GM21367 (cell line): Measurements from ENCODE around the gene OR13C2.

ENCODE experiments used
- ATAC-seq: cut with Tn5 transposase; IDR thresholded peaks from one replicate; pipeline ENCODE4 v1.9.1; 2021; ENCODE audit not compliant: unreplicated experiment

The OR13C2 gene

GRCh38 chr9:104555521-104555920 lies 49.9 kb downstream of the OR13C2 start:
- ATAC-seq = no peak
